ENCODE measurements around the gene PCCA.
A peak's percentile ranks its signal among the peaks of the same experiment; 100 is the strongest.

PCCA gene

DNA sequence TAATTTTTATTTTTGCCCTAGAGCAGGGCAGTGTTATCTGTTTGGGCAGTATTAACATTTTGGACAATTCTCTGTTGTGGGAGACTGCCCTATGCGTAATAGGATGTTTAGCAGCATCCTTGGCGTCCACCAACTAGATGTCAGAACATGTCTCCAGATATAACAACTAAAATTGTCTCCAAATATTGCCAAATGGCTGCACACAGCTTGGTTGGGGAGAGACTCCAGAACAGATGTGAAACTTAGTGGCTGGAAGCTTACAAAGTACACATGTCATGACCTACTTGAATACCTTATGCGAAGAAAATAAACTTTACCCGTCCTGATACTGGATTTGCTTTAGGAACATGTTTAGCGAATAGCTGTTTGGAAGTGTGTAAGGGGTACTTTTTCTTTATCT, 376.7 kb downstream of the PCCA start:
- TF ChIP-seq TAF1 (IDR thresholded peaks at IDR 0.05; ENCODE audit: borderline replicate concordance, low read depth, low read length): no peak
- no peak for TF ChIP-seq POLR2AphosphoS5 (IDR thresholded peaks at IDR 0.05; ENCODE audit: low read depth, low read length)
- no peak for TF ChIP-seq POLR2A (IDR thresholded peaks at IDR 0.05; ENCODE audit: low read depth, low read length)
- no peak for FAIRE-seq
- DNase-seq (ENCODE audit: insufficient read length): no peak

DNA sequence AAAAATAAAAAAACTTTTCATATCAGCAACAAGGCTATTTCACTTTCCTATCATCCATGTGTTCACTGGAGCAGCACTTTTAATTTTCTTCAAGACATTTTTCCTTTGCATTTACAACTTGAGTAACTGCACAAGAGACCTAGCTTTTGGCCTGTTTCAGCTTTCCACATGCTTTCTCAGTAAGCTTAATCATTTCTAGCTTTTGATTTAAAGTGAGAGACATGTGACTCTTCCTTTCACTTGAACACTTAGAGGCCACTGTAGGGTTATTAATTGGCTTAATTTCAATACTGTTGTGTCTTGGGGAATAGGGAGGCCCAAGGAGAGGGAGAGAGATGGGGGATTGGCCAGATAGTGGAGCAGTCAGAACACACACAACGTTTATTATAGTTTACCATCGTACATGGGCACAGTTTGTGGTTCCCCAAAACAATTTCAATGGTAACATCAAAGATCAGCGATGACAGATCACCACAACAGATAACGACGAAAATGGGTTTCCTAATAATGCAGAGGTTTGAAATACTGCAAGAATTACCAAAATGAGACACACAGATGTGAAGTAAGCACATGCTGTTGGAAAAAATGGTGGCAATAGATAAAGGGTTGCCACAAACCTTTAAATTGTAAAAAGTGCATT, 382.1 kb downstream of the PCCA start:
- TF ChIP-seq POLR2AphosphoS5 (IDR thresholded peaks at IDR 0.05; ENCODE audit: low read depth, low read length) (no peak), POLR2A (IDR thresholded peaks at IDR 0.05; ENCODE audit: low read depth, low read length) (no peak), TAF1 (IDR thresholded peaks at IDR 0.05; ENCODE audit: borderline replicate concordance, low read depth, low read length) (no peak)
- DNase-seq (ENCODE audit: insufficient read length): no peak
- FAIRE-seq: no peak

DNA sequence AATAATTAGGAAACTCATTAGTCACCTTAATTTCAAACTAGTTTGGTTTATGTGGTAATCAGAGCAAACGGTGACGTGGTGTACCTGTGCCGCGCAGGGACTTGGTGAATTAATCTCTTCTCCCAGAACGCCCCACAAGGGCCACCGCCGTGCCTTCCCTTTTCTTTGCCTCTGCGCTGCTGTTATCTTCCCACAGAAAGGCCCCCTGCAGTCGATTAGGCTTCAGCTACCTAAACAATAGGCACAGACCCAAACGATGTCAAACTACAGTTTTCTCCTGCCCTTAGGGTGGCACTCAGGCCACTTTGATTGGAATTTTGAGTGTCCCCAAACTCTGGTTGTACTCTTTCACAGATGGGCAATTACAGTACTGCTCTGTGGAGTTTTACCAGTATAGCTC, 384.2 kb downstream of the PCCA start:
- no peak for TF ChIP-seq POLR2A (IDR thresholded peaks at IDR 0.05; ENCODE audit: low read depth, low read length)
- TF ChIP-seq TAF1 (IDR thresholded peaks at IDR 0.05; ENCODE audit: borderline replicate concordance, low read depth, low read length): no peak
- no peak for TF ChIP-seq POLR2AphosphoS5 (IDR thresholded peaks at IDR 0.05; ENCODE audit: low read depth, low read length)
- DNase-seq (ENCODE audit: insufficient read length) (no peak), FAIRE-seq (no peak)

DNA sequence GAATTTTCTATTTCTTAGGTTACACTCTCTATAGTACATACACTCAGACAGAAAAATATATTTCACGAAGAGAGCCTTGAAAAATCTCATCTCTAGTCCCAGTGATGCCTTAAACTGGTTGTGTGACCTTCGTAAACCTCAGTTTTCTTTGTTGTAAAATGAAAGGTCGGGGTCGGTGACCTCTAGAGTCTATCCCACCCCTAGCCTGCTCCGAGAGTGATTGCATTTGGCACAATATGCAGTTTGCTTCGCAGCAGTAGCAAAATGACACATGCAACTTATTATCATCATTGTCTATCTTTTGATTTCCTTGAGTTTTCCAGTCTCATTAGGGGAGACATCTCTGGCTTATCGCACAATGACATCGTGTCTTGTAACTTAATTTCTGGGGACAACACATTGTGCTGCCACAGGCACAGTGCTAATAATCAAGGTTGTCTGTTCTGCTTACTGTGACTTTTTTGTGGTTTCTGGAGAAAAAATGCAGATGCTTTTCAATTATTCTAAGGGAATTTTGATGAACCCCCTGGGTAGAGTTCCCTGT, 384.7 kb downstream of the PCCA start:
- TF ChIP-seq POLR2AphosphoS5 (IDR thresholded peaks at IDR 0.05; ENCODE audit: low read depth, low read length) (no peak), TAF1 (IDR thresholded peaks at IDR 0.05; ENCODE audit: borderline replicate concordance, low read depth, low read length) (no peak), POLR2A (IDR thresholded peaks at IDR 0.05; ENCODE audit: low read depth, low read length) (no peak)
- DNase-seq (ENCODE audit: insufficient read length): no peak
- no peak for FAIRE-seq

DNA sequence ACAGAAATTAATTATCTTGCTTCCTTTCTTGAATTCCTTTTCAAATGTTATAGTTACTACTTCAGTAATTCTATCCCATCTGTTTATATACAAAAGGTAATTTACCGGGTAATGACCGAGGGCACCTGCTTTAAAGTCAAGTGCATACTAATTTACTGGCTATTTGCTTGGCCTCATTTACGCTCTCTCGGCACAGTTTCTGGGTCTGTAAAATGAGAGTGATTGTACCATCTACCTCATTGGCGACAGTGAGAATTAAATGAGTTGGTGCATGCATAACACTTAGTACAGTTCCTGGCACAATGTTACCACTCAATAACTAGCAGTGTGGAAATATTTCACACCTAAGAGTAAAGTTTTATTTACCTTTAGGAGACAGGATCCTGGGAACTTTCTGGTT, 388.1 kb downstream of the PCCA start:
- TF ChIP-seq TAF1 (IDR thresholded peaks at IDR 0.05; ENCODE audit: borderline replicate concordance, low read depth, low read length) (no peak), POLR2A (IDR thresholded peaks at IDR 0.05; ENCODE audit: low read depth, low read length) (no peak), POLR2AphosphoS5 (IDR thresholded peaks at IDR 0.05; ENCODE audit: low read depth, low read length) (no peak)
- no peak for FAIRE-seq
- DNase-seq (ENCODE audit: insufficient read length): no peak

DNA sequence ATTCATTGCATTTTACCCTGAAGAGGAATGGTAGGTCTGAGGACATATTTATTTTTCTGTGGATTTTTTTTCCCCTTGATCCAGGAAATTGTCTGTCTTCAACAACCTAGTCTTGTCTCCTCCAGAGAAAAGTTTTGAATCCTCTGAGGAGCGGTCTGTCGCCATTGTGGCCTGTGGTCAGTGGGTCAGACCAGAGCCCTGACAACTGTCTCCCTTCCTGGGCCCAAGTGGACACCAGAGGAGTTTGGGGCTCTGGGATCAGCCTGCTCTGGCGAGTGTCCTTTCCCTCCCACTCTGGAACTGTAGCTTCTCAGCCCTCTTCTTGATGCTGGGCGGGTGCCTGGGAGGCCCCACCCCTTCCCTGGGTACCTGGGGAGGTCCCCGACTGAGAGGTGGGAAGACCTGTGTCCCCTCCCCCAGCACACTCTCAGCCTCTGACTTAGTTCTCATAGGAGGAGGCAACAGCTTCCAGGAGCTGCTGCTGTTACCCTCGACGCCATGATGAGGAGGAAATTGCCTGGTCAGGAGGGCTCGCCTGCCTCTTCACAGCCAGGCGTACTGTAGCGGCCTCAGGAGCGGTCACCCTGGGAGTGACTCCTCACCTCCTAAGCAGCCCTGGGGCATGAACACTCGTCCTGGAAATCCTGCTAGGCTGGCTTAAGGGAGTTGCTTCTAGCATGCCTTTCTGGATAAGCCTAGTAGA, 389.4 kb downstream of the PCCA start:
- FAIRE-seq (no peak), DNase-seq (ENCODE audit: insufficient read length) (no peak)
- TF ChIP-seq TAF1 (IDR thresholded peaks at IDR 0.05; ENCODE audit: borderline replicate concordance, low read depth, low read length): no peak
- TF ChIP-seq POLR2AphosphoS5 (IDR thresholded peaks at IDR 0.05; ENCODE audit: low read depth, low read length): no peak
- no peak for TF ChIP-seq POLR2A (IDR thresholded peaks at IDR 0.05; ENCODE audit: low read depth, low read length)

DNA sequence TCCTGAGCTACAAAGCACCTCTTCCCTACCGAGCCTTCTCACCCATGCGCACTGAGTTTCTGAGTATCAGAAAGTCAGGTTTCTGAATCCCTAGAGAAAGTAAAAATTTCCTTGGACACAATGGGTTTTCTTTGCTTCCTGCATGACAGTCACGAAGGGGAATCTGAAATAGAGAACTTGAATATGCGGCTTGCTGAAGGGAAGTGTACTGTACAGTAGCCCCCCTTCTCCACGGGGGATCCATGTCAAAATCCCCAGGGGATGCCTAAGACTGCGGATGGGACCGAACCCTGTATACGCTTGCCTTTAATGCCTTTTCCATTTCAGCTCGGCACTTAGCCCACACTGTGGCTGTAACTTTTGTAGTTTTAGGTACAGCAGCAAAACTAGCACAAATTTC, 391.8 kb downstream of the PCCA start:
- FAIRE-seq: no peak
- TF ChIP-seq POLR2AphosphoS5 (IDR thresholded peaks at IDR 0.05; ENCODE audit: low read depth, low read length) (no peak), POLR2A (IDR thresholded peaks at IDR 0.05; ENCODE audit: low read depth, low read length) (no peak), TAF1 (IDR thresholded peaks at IDR 0.05; ENCODE audit: borderline replicate concordance, low read depth, low read length) (no peak)
- DNase-seq (ENCODE audit: insufficient read length): no peak

DNA sequence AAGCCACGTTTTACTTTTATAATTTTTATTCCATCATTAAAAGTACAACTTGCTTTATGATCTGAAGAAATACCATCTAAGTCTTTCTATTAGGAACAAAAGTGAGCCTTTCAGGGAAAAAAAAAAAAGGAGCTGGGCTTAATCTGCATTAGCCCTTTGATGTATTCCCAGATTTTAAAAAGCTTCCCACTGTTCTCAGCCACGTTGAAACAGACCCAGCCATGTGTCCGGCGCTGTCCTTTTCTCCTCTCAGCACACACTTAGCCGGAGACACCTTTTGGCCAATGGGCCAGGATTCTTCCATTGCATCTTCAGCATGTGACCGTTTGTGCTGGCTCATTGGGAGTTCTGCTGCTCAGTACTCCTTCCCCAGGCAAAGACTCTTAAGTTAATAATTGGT, 394.2 kb downstream of the PCCA start:
- TF ChIP-seq POLR2AphosphoS5 (IDR thresholded peaks at IDR 0.05; ENCODE audit: low read depth, low read length) (no peak), POLR2A (IDR thresholded peaks at IDR 0.05; ENCODE audit: low read depth, low read length) (no peak), TAF1 (IDR thresholded peaks at IDR 0.05; ENCODE audit: borderline replicate concordance, low read depth, low read length) (no peak)
- FAIRE-seq: no peak
- DNase-seq (ENCODE audit: insufficient read length): no peak

DNA sequence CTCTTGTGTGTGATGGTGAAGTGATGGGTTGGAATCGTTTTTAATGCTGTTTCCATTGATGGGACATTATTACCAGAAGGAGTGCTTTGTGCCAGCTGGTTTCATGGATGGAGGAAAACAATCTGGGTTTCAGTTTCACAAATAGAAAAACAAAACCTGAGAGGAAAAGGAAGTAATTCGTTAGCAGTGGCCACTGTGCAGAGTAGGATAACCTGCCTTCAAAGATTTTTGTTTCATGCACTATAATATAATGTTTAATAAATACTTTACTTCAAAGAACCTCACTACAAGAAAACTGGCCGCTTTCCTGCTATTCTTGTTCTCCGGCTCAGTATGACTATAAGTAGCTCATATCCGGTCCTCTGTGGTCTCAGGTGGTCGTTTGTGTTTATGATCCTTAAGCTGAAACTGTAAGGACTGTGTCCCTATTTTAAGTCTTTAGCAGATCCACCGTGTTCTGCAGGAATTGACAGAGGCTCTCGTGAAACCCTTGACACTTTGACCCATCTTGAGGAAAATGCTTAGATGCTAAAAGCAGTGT, 395.0 kb downstream of the PCCA start:
- TF ChIP-seq POLR2AphosphoS5 (IDR thresholded peaks at IDR 0.05; ENCODE audit: low read depth, low read length) (no peak), TAF1 (IDR thresholded peaks at IDR 0.05; ENCODE audit: borderline replicate concordance, low read depth, low read length) (no peak), POLR2A (IDR thresholded peaks at IDR 0.05; ENCODE audit: low read depth, low read length) (no peak)
- no peak for FAIRE-seq
- no peak for DNase-seq (ENCODE audit: insufficient read length)

DNA sequence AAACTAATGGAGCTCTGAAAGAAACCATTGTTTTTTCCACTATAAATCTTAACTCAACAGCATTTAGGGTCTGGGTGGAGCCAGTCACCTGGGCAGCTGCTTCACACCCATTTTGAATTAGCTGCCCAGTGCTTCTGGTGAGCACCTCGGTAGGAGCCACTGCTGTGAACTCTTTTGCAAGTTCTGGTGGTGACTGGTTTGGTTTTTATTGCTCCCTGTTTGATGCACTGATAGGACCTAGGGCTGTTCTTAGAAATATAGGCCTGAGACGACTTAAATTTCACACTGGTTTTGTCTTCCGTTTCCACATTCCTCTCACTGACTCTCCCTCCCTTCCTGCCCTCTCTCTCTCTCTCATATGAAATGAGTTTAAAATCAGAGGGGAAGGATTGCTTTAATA, 395.8 kb downstream of the PCCA start:
- no peak for TF ChIP-seq TAF1 (IDR thresholded peaks at IDR 0.05; ENCODE audit: borderline replicate concordance, low read depth, low read length)
- TF ChIP-seq POLR2AphosphoS5 (IDR thresholded peaks at IDR 0.05; ENCODE audit: low read depth, low read length): no peak
- no peak for TF ChIP-seq POLR2A (IDR thresholded peaks at IDR 0.05; ENCODE audit: low read depth, low read length)
- FAIRE-seq (no peak), DNase-seq (ENCODE audit: insufficient read length) (no peak)

DNA sequence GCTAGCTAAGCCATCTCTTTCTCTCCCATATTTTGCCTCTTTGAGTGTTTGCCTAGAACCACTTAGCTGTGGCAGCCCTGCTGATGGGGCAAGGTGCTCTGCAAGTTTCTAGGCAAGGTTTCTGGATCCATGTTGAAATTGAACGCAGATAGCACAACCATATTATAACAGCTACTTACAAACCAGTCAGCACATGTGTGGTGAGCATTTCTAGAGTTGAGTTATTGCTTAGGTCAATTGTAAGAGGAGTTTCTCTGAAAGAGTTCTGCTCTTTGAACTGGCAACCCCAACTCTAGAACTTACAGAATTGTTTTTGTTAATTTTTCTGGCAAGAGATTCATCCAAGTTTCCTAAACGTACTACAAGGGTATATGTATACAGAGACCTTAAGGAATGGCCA, 396.4 kb downstream of the PCCA start:
- FAIRE-seq (peak; percentile 50), DNase-seq (ENCODE audit: insufficient read length) (no peak)
- no peak for TF ChIP-seq POLR2A (IDR thresholded peaks at IDR 0.05; ENCODE audit: low read depth, low read length)
- no peak for TF ChIP-seq POLR2AphosphoS5 (IDR thresholded peaks at IDR 0.05; ENCODE audit: low read depth, low read length)
- TF ChIP-seq TAF1 (IDR thresholded peaks at IDR 0.05; ENCODE audit: borderline replicate concordance, low read depth, low read length): no peak

DNA sequence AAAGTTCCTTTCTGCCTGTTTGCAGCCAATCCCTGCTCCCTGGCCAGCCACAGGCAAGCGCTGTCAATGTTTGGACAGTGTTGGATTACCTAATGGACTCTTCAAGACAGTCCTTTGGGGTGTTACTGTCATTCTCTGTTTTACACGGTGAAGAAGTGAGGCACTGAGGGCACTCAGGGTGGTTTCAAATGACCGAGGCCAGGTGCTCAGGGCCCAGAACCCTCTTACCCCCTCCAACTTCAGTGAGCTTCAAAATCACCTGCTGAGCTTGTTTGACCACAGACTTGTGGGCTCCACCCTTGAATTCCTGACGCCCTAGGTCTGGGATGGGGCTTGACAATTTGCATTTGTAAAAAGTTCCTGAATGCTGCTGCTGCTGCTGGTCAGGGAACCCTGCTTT, 401.8 kb downstream of the PCCA start:
- no peak for DNase-seq (ENCODE audit: insufficient read length)
- TF ChIP-seq POLR2A (IDR thresholded peaks at IDR 0.05; ENCODE audit: low read depth, low read length) (no peak), POLR2AphosphoS5 (IDR thresholded peaks at IDR 0.05; ENCODE audit: low read depth, low read length) (no peak), TAF1 (IDR thresholded peaks at IDR 0.05; ENCODE audit: borderline replicate concordance, low read depth, low read length) (no peak)
- FAIRE-seq: no peak

Data from GM12892 (cell line).